GM18505 (cell line): ENCODE data around the gene ODAD4.

Source experiments
- ATAC-seq: cut with Tn5 transposase; IDR thresholded peaks from one replicate; pipeline ENCODE4 v1.9.1; 2021; ENCODE audit not compliant: unreplicated experiment
- POLR2A ChIP-seq: IDR thresholded peaks from 4 replicates; pipeline ENCODE4 v1.6.1; 2011; ENCODE audit warnings: borderline replicate concordance; ENCODE audit not compliant: insufficient read depth, insufficient read length; ENCODE audit errors: extremely low read depth

Gene ODAD4

DNA sequence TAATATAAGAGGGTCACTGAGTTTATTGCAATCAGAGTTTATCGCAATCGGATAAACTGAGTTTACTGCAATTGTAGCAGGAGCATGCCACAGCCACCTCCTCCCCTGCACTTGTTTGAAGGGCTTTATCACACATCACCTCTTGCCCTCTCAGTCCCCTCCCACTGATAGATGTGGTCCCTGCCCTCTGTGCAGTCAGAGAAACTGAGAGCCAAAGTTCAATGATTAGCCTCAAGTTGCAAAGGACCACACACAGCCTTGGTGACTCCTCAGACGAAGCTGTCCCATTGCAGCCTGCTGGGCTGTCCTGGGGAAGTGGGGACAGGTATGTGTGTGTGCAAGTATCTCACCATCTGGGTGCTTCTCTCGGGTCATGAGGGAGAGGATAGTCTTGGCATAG, 25.2 kb upstream of the ODAD4 start:
- no peak for TF ChIP-seq POLR2A
- ATAC-seq, result no peak

GRCh38 chr17:41906465-41907184, 23.8 kb upstream of the ODAD4 start:
- TF ChIP-seq POLR2A, result no peak
- ATAC-seq, result no peak

- no peak for ATAC-seq
- no peak for TF ChIP-seq POLR2A
These were observed 23.2 kb upstream of the ODAD4 start for GRCh38 chr17:41907185-41907556.

DNA sequence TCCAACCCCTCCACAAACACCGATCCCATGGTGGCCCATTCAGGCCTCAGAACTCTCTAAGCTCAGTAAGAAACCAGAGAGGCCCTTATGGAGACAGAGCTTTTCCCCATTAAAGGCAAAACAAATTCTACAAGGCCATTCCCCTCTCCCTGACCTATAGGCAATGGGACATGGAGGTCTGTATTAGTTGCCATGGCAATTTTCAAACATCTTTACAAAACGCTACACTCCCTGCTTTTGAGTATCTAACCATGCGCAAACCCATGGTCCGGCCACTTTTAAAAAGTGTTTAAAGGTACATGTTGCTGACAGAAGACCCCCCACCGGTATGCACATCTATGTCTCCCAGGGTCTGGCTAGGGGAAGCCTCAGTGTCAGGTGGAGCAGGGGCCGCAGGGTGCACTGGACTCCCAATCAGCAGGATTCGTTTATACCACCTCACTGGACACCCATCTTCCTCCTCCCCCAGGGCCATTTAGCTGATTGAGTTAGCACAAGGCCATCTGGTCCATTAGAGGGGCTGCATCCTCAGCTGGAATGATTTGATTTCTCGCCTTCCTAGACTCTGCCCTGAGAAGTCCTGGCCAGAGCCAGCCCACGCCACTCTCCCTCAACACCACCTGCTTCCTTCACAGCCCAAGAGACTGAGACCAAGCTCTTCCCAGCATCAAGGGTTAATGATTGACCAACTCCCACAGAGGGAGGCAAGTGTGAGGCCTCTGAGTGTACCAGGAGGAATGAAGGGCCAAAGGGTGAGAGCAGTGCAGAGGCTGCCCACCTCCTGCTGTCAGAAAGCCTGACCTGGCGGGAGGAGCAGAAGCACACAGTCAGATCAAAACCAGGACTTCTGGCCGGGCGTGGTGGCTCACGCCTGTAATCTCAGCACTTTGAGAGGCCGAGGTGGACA, 22.5 kb upstream of the ODAD4 start:
- no peak for TF ChIP-seq POLR2A
- no peak for ATAC-seq

- ATAC-seq, result no peak
- no peak for TF ChIP-seq POLR2A
These were observed 21.3 kb upstream of the ODAD4 start for GRCh38 chr17:41909088-41909487.

DNA sequence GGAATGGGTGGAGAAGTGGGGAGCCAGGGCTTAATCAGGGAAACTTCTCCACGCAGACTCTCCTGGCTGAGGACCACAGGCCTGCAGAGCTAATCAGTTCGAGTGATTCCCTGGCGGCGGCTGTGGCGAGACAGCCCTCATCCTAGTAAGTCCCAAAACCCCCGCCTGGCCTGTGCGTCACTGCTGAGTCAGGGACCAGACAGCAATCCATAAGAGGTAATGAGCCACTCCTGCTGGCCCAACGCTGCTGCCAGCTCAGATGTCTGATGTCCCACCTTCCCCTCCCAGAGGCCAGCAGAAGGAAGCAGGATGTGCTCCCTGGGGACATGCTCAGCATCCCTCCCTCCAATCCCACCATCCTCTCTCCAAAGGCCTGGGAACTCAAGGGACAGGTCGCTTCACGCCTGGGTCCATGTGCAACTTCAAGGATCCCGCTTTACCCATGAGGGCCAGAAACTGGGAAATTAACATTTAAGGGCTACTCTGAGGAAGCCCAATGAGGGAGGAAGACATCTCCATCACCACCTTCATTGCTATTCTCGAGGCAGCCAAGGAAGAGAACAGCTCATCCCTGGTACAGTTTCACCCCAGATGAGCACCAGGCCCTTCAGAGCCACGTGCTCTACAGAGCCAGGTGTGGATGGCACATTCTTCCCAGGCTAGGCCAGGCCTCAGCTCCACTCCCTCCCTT, 19.6 kb upstream of the ODAD4 start:
- TF ChIP-seq POLR2A, result no peak
- ATAC-seq, result no peak

GRCh38 chr17:41912925-41913324, 17.5 kb upstream of the ODAD4 start:
- no peak for ATAC-seq
- no peak for TF ChIP-seq POLR2A

DNA sequence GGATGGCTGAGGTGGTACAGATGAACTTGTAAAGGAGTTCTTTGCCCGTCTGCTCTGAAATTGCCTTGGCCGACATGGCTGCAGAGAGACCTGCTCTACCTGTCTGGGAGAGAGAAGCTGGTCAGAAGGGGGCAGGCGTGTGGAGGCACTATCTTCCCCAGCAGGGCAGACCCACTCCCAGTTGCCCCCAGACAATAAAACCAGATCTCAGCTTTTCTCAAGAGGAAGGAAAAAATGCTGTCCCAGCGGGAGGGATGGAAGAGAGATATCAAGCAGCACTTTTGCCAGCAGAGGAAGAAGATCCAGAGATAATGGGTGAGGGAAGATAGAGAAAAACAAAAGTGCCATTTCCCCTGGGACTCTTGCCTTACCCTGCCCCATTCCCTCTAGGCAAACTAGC, 16.6 kb upstream of the ODAD4 start:
- no peak for TF ChIP-seq POLR2A
- no peak for ATAC-seq

GRCh38 chr17:41914358-41914766, 16.1 kb upstream of the ODAD4 start:
- ATAC-seq, result no peak
- TF ChIP-seq POLR2A, result no peak

GRCh38 chr17:41915020-41915419, 15.4 kb upstream of the ODAD4 start:
- ATAC-seq, result no peak
- TF ChIP-seq POLR2A, result no peak

DNA sequence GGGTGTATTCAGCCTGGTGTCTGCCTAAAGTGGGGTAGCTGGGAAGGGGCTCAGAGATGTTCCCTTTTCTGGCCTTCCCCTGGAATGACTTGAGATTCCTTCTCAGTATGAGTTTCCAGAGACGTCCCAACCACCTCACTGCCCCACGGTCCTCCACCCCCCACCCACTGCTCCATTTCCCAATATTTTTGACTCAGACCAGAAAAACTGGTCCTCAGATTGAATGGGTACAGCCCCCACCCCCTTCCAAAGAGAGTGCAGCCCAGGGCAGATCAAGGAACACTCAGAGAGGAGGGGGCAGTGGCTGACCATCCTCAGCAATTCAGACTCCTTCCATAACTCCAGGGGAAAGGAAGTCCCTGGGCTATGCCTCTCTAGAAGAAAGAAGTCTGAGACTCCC, 14.9 kb upstream of the ODAD4 start:
- TF ChIP-seq POLR2A, result no peak

DNA sequence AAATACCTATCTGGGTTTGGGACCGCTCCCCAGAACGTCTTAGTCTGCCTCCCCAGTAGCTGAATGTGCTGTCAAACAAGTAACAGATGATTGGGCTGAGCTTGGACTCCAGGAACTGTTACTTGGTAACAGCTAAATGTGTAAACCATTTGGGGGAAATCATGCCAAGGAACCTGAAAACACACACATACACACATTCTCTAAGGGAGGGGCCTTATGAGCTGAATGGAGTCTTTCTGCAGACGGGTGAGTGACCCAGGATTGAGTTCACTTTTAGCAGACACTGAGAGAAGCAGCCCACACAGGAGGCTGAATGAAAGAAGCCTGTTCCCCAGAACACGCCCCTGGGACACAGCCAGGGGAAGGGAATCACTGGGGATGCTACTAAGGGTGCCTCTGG, 13.2 kb upstream of the ODAD4 start:
- no peak for TF ChIP-seq POLR2A
- no peak for ATAC-seq

More for the DNA sequence above, 14.9 kb upstream of the ODAD4 start:
- ATAC-seq, result no peak

DNA sequence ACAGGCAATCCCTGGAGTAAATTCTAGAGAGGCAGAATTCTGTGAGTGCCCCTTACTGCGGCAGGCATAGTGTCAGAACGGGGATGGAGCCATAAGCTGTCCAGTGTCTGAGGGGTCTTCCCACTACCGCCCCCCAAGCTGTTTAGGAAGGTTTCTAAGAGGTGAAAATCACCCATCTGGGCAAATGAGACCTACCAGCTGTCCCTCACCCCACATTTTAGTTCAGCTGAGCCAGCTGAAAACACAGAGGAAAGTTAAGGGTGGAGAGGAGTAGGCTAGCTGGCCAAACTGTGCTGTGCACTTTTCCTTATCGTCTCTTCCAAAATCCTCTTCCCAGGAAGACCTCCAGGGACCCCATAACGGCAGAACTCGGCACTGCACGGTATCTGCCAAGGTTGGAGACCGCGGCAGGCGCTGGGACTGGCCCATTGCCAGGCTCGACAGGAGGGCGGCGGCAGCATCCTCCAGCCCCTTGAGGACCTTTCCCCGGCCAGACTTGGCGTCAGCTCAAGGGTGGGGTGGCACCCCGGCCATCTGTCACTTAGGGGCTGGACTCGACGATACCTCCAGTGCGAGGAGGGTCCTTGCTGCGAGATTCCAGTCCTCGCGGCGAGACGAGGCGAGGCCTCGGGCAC, 12.6 kb upstream of the ODAD4 start:
- ATAC-seq, result peak; percentile 16
- no peak for TF ChIP-seq POLR2A
